SU-DHL-6 (cell line): ENCODE data around the gene GATAD2B.

Experiments used
- H2AFZ ChIP-seq: fragments of 200-600 bp; sonication (generic); 2 replicates; pipeline ENCODE4 v1.6.1; 2014; ENCODE audit warnings: low read depth, mild to moderate bottlenecking, moderate library complexity, mixed read lengths, antibody characterized with exemption, low read length; ENCODE audit not compliant: severe bottlenecking
- H3F3A ChIP-seq: fragments of 200-600 bp; shearing (Covaris generic); 2 replicates; pipeline ENCODE4 v1.6.0; 2016; ENCODE audit warnings: antibody characterized with exemption, mild to moderate bottlenecking; ENCODE audit not compliant: insufficient read depth
- H3K27ac ChIP-seq: fragments of 200-600 bp; sonication (generic); 2 replicates; pipeline ENCODE4 v1.5.1; 2016; ENCODE audit warnings: low read depth, mild to moderate bottlenecking, low read length, moderate library complexity, mixed read lengths
- H3K27me3 ChIP-seq: fragments of 200-600 bp; sonication (generic), shearing (Covaris generic); 2 replicates; pipeline ENCODE4 v1.6.0; 2014; ENCODE audit warnings: mild to moderate bottlenecking, low read length
- H3K36me3 ChIP-seq: fragments of 200-600 bp; sonication (generic); 2 replicates; pipeline ENCODE4 v1.6.1; 2014; ENCODE audit warnings: mild to moderate bottlenecking, low read length, mixed read lengths
- H3K4me2 ChIP-seq: fragments of 300-600, 200-600 bp; shearing (Covaris generic), sonication (generic); 2 replicates; pipeline ENCODE4 v1.6.0; 2014; ENCODE audit warnings: low read length, low read depth, mild to moderate bottlenecking; ENCODE audit not compliant: poor library complexity, severe bottlenecking
- H3K4me3 ChIP-seq: fragments of 200-600 bp; sonication (generic); 2 replicates; pipeline ENCODE4 v1.5.1; 2014; ENCODE audit warnings: antibody characterized with exemption, low read length, mild to moderate bottlenecking, mixed read lengths; ENCODE audit not compliant: insufficient read depth, poor library complexity, severe bottlenecking
- H3K79me2 ChIP-seq: fragments of 200-600 bp; sonication (generic); 2 replicates; pipeline ENCODE4 v1.6.1; 2014; ENCODE audit warnings: mild to moderate bottlenecking, low read length, moderate library complexity; ENCODE audit not compliant: insufficient read depth
- H3K9ac ChIP-seq: fragments of 200-600 bp; sonication (generic); 2 replicates; pipeline ENCODE4 v1.7.0; 2014; ENCODE audit warnings: mild to moderate bottlenecking, low read length
- H3K9me2 ChIP-seq: fragments of 200-600 bp; sonication (generic); replicated peaks from 2 replicates; pipeline ENCODE4 v1.6.1; 2014; ENCODE audit warnings: low read length; ENCODE audit not compliant: insufficient read depth
- H3K9me3 ChIP-seq: fragments of 200-600 bp; sonication (generic); 2 replicates; pipeline ENCODE4 v1.6.1; 2014; ENCODE audit warnings: low read length, mixed read lengths; ENCODE audit not compliant: insufficient read depth
- H4K20me1 ChIP-seq: fragments of 200-600 bp; sonication (generic); 2 replicates; pipeline ENCODE4 v1.6.1; 2014; ENCODE audit warnings: low read depth, mild to moderate bottlenecking, antibody characterized with exemption, low read length, moderate library complexity, mixed read lengths
- EZH2phosphoT487 ChIP-seq: fragments of 200-600 bp; sonication (generic), shearing (Covaris generic); conservative IDR thresholded peaks from 2 replicates; pipeline ENCODE4 v1.6.1; 2018; ENCODE audit warnings: mild to moderate bottlenecking, antibody characterized with exemption, low read length, moderate library complexity, mixed read lengths
- TF ChIP-seq, protein P1 (sequence below): fragments of 200-600 bp; sonication (generic); IDR thresholded peaks from one replicate; pipeline ENCODE4 v1.5.1; 2017; ENCODE audit warnings: antibody characterized with exemption, mild to moderate bottlenecking, low read length, moderate library complexity; ENCODE audit not compliant: insufficient read depth, poor library complexity, severe bottlenecking

The GATAD2B gene

DNA sequence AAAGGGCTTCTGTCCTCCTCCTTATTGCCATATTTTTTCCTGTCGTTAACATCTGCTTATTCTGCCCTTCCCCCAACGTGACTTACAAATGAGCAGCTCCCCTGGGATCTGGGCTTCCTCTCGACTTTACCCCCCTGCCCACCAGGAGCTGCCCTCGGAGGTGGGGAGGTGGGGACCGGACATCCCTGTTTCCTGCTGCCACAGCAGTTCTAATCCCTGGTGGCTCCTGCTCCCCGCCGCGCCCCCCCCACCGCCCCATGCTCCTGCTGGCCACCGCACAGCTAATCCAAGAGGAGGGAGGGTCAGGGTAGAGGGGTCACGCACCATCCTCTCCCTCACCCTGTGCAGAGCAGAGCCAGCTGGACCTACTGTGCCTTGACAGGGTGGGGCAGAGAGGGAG lies 152.0 kb downstream of the GATAD2B start:
- peaks cover 4% of the 10 kb centered on the region; the same call in 1 of the 2 replicates for H3F3A ChIP-seq
- H3K27ac ChIP-seq: no peak overlapping the region
- no peak overlapping the region for H3K4me2 ChIP-seq
- H3K27me3 ChIP-seq: no peaks in the 10 kb centered on the region
- no peak overlapping the region for H2AFZ ChIP-seq
- no peak overlapping the region for H3K9ac ChIP-seq
- H3K79me2 ChIP-seq: no peaks in the 10 kb centered on the region
- TF ChIP-seq, protein P1, sequence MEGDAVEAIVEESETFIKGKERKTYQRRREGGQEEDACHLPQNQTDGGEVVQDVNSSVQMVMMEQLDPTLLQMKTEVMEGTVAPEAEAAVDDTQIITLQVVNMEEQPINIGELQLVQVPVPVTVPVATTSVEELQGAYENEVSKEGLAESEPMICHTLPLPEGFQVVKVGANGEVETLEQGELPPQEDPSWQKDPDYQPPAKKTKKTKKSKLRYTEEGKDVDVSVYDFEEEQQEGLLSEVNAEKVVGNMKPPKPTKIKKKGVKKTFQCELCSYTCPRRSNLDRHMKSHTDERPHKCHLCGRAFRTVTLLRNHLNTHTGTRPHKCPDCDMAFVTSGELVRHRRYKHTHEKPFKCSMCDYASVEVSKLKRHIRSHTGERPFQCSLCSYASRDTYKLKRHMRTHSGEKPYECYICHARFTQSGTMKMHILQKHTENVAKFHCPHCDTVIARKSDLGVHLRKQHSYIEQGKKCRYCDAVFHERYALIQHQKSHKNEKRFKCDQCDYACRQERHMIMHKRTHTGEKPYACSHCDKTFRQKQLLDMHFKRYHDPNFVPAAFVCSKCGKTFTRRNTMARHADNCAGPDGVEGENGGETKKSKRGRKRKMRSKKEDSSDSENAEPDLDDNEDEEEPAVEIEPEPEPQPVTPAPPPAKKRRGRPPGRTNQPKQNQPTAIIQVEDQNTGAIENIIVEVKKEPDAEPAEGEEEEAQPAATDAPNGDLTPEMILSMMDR: no peak
- no peak for TF ChIP-seq EZH2phosphoT487
- no peaks in the 10 kb centered on the region for H3K9me2 ChIP-seq
- no peaks in the 10 kb centered on the region for H3K9me3 ChIP-seq
- no peak overlapping the region for H3K4me3 ChIP-seq
- no peaks in the 10 kb centered on the region for H4K20me1 ChIP-seq
- H3K36me3 ChIP-seq: no peaks in the 10 kb centered on the region

DNA sequence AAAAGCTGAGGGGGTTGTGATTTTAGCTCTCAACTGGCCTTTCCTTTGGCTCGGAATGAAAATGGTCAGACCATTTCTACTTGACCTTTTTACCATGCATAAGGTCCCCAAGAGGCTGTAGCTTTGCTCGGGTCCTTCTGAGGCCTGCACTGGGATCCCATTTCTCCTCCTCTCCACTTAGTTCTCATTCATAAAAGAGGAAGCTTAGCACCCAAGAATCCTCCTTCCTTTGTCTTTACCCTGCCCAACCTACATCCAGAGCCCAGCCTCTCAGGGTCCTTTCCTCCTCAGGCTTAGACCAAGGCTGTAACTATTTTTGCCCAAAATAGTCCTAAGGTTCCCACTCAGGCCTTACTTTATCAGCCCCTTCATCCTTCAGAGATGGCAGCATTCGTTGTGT lies 153.6 kb downstream of the GATAD2B start:
- TF ChIP-seq EZH2phosphoT487: no peak
- TF ChIP-seq, protein P1: no peak
- H3K9me2 ChIP-seq: no peaks in the 10 kb centered on the region
- H3K9me3 ChIP-seq: no peaks in the 10 kb centered on the region
- no peak overlapping the region for H2AFZ ChIP-seq
- no peak overlapping the region for H3K27ac ChIP-seq
- no peak overlapping the region for H3K9ac ChIP-seq
- peaks cover 4% of the 10 kb centered on the region; the same call in 1 of the 2 replicates for H3F3A ChIP-seq
- no peak overlapping the region for H3K4me3 ChIP-seq
- no peaks in the 10 kb centered on the region for H3K79me2 ChIP-seq
- no peaks in the 10 kb centered on the region for H4K20me1 ChIP-seq
- H3K4me2 ChIP-seq: no peak overlapping the region
- no peaks in the 10 kb centered on the region for H3K36me3 ChIP-seq
- H3K27me3 ChIP-seq: no peaks in the 10 kb centered on the region

DNA sequence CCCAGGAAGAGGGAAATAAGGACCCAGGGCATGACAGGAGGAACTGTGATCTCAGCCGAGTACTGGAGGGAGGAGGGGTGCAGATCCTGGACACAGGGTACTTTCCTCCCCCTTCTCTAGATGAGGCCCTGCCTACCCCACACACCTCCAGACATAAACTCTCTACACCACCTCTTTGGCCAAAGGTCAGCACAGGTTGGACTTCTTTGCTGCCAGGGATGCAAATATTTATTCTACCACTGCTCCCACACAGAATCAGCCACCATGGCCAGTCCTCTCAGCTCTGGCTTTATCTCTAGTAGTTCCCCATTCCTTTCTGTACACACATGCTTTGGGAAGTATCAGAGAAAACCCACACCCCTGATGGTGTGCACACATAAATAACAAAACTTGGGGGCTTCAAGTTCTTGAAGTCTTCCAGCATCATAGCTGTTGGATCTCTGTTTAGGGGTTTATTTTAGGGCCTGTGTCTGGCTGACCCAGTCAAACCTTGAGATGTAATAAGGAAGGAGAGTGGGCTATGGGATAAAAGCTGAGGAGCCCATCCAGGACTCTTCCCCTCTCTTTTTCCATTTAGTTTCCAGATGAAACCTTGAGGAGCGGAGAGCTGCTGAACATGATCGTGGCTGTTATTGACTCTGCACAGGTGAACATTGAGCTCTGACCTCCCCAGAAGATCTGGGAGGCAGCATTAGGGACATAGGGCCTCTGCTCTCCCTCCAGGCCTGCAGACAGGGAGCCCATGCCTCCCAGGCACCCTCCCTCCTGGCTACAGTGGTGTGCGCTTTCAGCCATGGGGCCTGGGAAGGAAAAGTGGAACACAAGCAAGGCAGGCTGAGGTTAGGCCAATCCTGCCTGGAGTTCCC lies 154.2 kb downstream of the GATAD2B start:
- Histone ChIP-seq H3K4me3 (no peak overlapping the region), H3K9me3 (no peaks in the 10 kb centered on the region), H3K36me3 (no peaks in the 10 kb centered on the region), H3K4me2 (no peak overlapping the region), H3K27ac (no peak overlapping the region), H4K20me1 (no peaks in the 10 kb centered on the region), H3K79me2 (no peaks in the 10 kb centered on the region), H3K27me3 (no peaks in the 10 kb centered on the region), H2AFZ (no peak overlapping the region), H3K9ac (no peak overlapping the region), H3K9me2 (no peaks in the 10 kb centered on the region), H3F3A (peaks cover 2% of the 10 kb centered on the region; the same call in 1 of the 2 replicates)
- TF ChIP-seq EZH2phosphoT487: no peak
- TF ChIP-seq, protein P1: no peak
